Activated T-cell treated with anti-CD3 and anti-CD28 coated beads, Interleukin-2, amount 50 U/mL, for 4 hours (primary cell): ENCODE results near the gene SCNN1A. TPM values are rescaled to one million over a fixed set of nuclear protein-coding genes. Genes with fewer than 3 reads are reported as not detected.

ENCODE experiments used
- ATAC-seq, 2 donors: fragments of 200-7000 bp; cut with Tn5 transposase; one replicate each; pipeline ENCODE4 v1.10.0; 2021
- DNase-seq: peaks from one replicate; pipeline ENCODE4 v3.0.0-alpha.2; 2020
- H3K27me3 Mint-ChIP-seq: one replicate; pipeline ENCODE4 v1.8.0; 2021; ENCODE audit warnings: low read depth, mixed read lengths
- H3K36me3 Mint-ChIP-seq: one replicate; pipeline ENCODE4 v1.8.0; 2022; ENCODE audit warnings: mixed read lengths; ENCODE audit not compliant: insufficient read depth
- H3K4me1 Mint-ChIP-seq: one replicate; pipeline ENCODE4 v1.8.0; 2021; ENCODE audit warnings: low read depth, mixed read lengths
- H3K4me3 Mint-ChIP-seq: one replicate; pipeline ENCODE4 v1.8.0; 2021; ENCODE audit warnings: mild to moderate bottlenecking, moderate library complexity, mixed read lengths
- H3K9me3 Mint-ChIP-seq: one replicate; pipeline ENCODE4 v1.8.0; 2021; ENCODE audit warnings: mixed read lengths
- total RNA-seq, 3 donors: library from RNA; stranded (reverse); gene quantifications; one replicate each; pipeline ENCODE4 v1.2.1, GENCODE V29; 2021

SCNN1A gene
- total RNA-seq, 3 donors from 2014 or later: 0.05 to 0.84 (median 0.15) TPM

DNA sequence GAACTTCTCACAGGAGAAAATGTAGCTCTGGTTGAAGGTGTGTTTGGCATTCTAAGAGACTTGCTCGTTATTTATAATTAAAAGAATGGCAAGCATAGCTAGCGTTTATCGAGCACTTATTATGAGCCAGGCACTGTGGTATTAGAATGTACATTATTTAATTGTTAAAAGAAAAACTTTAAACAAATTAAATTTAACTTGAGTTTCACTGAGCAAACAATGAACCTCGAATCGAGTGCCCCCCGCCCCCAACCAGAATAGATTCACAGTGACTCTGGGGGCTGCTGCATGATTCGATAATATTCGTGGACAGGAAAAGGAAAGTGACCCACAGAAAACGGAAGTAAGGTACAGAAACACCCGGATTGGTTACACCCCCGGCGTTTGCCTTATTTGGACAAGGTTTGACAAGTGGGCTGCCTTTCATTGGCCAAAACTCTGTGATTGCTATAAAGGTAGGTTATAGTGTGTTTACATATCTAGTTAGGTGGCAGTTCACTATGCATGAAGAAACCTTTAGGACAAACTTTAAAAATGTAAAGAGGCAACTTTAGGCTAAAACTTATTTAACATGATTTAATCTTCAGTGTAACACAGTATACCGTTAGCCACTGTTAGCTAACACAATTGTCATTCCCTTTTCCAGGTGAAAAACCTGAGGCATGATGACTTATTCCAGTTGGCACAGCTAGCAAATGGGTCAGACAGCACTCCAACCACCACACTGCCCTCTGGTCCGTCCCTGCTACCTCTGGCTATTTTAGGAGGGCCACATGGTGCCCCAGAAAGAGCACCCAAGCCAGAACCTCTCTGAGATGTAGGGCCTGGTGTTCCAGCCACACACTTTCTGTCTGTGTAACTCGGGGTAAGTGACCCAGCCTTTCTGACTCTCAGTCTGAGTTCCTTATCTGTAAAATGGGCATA lies 7.1 kb downstream of the SCNN1A start:
- ATAC-seq: peak in 1 of 2 donors; percentile 17
- H3K4me3 Mint-ChIP-seq: no peak overlapping the region
- H3K4me1 Mint-ChIP-seq: peaks cover 23% of the 10 kb centered on the region
- H3K27me3 Mint-ChIP-seq: no peaks in the 10 kb centered on the region
- H3K36me3 Mint-ChIP-seq: no peaks in the 10 kb centered on the region
- DNase-seq: no peak
- H3K9me3 Mint-ChIP-seq: no peaks in the 10 kb centered on the region

DNA sequence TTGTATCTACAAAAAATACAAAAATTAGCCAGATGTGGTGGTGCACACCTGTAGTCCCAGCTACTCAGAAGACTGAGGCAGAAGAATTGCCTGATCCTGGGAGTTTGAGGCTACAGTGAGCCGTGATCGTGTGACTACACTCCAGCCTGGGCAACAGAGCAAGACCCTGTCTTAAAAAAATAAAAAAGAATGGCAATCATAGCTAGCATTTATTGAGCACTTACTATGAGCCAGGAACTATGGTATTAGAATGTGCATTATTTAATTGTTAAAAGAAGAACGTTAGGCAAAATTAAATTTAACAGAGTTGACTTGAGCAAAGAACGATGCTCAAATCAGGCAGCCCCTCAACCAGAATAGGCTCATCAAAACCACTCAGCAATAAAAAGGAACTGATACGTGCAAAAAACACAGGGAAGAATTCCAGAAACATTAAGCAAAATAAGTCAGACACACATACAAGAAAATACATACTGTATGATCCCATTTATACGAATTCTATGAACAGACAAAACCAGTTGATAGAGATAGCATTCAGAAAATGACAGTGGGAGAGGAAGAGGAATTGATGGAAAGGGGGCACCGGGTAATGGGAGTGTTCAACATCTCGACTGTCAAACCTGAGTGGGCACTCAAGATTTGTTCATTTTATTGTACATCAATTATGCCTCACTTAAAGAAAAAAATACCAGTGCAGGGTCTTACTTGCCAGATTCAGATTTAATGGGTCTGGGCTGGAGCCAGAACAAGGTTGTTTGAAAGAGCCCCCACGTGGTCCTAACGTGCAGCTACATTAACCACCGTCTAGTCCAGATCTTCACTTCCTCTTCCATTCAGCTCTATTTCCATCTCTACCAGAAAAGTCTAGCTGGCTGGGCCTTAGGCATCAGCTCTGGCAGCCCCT lies 8.0 kb downstream of the SCNN1A start:
- Mint-ChIP-seq H3K4me3 (no peak overlapping the region), H3K36me3 (no peaks in the 10 kb centered on the region), H3K4me1 (peaks cover 22% of the 10 kb centered on the region), H3K27me3 (no peaks in the 10 kb centered on the region), H3K9me3 (no peaks in the 10 kb centered on the region)
- peak; percentile 47 for ATAC-seq
- DNase-seq: peak; percentile 44

DNA sequence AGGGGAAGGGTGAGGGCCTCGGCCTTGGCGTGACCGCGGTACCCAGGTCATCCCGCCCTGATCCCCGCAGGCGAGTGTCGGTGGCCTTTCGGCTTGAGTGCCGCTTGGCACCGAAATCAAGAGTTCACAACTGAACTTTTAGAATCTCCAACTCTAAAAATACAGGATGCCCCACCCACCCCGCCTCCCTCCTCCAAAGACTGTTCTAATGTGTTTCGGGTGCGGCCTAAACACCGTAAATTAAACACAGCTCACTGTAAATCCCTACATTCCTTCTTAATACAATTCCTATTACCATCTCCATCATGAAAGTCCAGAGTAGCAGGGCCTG lies 11.4 kb downstream of the SCNN1A start:
- ATAC-seq (peak in 1 of 2 donors; percentile 11), DNase-seq (no peak)
- Mint-ChIP-seq H3K4me1 (peaks cover 37% of the 10 kb centered on the region), H3K27me3 (no peaks in the 10 kb centered on the region), H3K4me3 (peak overlapping the region; percentile 73), H3K36me3 (no peaks in the 10 kb centered on the region), H3K9me3 (no peaks in the 10 kb centered on the region)

DNA sequence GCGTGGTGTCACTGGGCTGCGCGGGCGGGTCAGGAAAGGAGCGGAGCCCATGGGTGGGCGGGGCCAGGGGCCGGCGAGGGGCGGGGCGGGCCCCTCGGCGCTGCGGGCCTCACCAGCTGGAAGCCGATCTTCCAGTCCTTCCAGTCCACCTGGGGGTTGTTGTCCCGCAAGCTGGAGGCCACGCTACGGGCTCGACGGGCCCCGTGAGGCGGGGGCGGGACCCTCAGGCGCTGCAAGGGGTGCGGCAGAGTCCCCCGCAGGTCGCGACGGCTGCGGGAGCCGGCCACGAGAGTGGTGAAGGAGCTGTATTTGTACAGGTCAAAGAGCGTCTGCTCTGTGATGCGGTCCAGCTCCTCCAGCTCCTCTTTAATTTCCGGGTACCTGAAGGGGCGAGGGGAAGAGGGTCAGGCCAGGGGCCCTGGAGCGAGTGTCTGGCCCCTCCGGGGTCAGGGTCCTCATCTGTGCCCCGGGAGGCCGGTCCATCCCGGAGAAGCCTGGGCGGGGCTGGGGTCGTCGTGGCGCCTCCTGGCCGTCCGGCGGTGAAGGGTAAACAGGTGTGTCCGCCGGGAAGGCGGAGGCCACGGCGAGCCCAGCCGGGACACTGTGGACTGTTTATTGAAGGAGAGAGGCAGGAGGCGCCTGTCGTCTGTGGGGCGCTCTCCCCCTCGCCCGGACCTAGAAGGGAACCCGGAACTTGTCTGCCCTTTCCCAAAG lies 11.9 kb downstream of the SCNN1A start:
- peak; percentile 83 for ATAC-seq
- peak; percentile 67 for DNase-seq
- H3K36me3 Mint-ChIP-seq: no peaks in the 10 kb centered on the region
- no peaks in the 10 kb centered on the region for H3K9me3 Mint-ChIP-seq
- peak overlapping the region; percentile 73 for H3K4me3 Mint-ChIP-seq
- no peaks in the 10 kb centered on the region for H3K27me3 Mint-ChIP-seq
- peaks cover 37% of the 10 kb centered on the region for H3K4me1 Mint-ChIP-seq

DNA sequence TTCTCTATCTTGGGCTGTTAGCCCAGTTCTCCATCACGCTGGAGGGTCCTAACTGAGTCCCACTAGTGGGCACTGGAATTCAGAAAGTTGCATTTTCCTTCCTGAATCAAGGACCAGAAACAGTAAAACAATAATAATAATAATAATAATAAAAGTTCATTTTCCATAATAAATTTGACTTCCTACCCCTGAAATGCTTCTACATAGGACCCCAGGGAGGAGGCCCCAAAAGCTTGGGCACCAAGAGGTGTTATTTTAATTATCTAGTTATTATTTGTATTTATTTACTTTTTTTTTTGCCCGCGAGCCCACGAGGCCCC lies 12.4 kb downstream of the SCNN1A start:
- Mint-ChIP-seq H3K4me1 (peaks cover 33% of the 10 kb centered on the region), H3K27me3 (no peaks in the 10 kb centered on the region), H3K36me3 (no peaks in the 10 kb centered on the region), H3K9me3 (no peaks in the 10 kb centered on the region), H3K4me3 (no peak overlapping the region)
- ATAC-seq: no peak
- DNase-seq: no peak

DNA sequence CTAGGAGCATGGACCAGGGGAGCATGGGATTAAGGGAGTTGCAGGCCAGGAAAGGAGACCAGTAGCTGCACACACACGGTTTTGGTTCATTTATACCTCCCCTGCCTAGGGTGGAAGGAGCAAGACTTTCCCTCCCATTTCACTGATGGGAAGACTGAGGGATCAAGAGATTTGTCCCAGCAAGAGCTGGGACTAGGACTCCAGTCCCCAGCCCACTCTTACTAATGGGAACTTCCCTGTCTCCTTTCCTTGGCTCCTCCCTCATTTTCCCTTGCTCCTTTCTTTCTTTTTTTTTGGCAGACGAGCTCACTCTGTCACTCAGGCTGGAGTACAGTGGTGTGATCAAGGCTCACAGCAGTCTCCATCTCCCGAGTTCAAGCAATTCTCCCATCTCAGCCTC lies 13.0 kb downstream of the SCNN1A start:
- DNase-seq (no peak), ATAC-seq (no peak)
- Mint-ChIP-seq H3K4me1 (peaks cover 29% of the 10 kb centered on the region), H3K4me3 (peak overlapping the region; percentile 52), H3K27me3 (no peaks in the 10 kb centered on the region), H3K36me3 (no peaks in the 10 kb centered on the region), H3K9me3 (no peaks in the 10 kb centered on the region)

DNA sequence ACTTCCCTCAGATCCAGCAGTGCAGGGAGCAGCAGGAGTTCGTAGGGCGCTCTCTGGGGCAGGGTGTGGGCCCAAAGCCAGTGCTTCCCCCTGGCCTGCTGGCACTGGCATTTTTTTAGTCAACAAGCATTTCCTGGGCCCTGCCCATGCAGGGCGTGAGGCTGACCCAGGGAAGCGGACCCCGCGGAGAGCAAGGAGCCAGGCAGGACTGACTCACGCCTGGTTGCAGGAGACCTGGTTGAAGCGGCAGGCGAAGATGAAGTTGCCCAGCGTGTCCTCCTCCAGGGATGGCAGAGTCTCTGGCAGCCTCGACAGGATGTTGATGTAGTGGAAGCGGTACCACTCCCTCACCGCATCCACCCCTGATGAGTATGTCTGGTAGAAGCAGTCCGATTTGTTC lies 13.5 kb downstream of the SCNN1A start:
- Mint-ChIP-seq H3K9me3 (no peaks in the 10 kb centered on the region), H3K4me1 (peaks cover 26% of the 10 kb centered on the region), H3K36me3 (no peaks in the 10 kb centered on the region), H3K4me3 (peak overlapping the region; percentile 52), H3K27me3 (no peaks in the 10 kb centered on the region)
- ATAC-seq (no peak), DNase-seq (no peak)

DNA sequence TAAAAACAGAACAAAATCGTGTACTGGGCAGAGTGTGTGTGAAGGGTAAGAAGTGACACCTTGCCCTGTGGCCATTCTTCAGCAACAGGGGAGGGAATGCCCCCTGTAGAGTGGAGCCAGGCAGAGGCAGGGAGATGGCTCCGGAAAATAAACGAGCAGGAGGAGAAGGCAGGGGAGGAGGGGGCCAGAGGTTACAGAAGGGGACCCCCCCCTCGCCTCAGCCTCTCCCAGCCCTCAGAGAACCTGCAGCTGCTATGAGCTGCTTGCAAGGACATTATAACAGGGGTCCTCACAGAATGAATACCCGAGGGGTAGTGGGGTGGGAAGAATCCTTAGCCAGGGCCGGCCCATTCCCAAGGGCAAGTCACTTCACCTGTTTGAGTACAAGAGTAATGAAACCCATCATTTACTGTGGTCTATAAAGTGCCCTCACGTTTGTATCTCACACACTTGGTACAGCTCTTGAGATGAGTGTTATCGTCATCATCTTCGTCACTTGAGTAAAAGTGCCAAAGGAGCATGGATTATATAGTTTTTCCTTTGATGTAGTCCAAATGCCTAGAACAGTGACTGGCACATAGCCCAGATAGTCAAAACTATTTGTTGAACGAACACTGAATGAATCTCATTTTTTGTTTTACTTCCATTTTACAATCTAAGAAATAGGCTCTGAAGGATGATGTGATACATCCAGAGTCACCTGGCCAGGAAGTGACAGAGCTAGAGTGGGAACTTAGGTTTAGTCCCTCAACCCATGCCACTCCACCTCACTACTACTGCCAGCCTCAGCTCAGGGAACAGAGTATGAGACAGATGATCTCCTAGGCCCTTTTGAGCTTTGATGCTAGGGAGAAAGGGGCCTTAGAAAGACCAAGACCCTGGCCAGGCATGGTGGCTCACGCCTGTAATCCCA lies 14.5 kb downstream of the SCNN1A start:
- peak; percentile 31 to 32 for ATAC-seq
- Mint-ChIP-seq H3K27me3 (peaks cover 2% of the 10 kb centered on the region), H3K36me3 (no peaks in the 10 kb centered on the region), H3K9me3 (no peaks in the 10 kb centered on the region), H3K4me1 (peaks cover 26% of the 10 kb centered on the region), H3K4me3 (no peak overlapping the region)
- DNase-seq: no peak

DNA sequence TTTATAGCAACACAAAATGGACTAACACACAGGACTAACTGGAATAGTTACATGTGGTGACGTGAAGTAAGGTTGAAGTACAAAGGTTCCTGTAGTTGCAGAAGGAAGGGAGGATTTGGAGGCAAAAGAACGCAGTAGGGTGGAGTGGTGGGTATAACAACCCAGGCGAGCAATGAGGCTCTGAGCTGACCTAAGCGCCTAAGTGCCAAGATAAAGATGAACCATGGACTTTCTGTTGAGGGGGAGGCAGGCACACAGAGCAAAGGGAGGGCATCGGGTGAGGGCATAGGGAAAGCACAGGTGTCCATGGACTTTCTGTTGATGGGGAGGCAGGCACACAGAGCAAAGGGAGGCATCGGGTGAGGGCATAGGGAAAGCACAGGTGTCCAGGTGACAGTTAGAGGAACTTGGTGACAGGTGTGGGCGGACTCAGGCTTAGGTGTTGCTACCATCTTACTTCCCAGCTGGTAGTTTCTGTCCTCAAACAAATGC lies 15.2 kb downstream of the SCNN1A start:
- H3K4me3 Mint-ChIP-seq: no peak overlapping the region
- no peaks in the 10 kb centered on the region for H3K9me3 Mint-ChIP-seq
- DNase-seq (no peak), ATAC-seq (no peak)
- H3K27me3 Mint-ChIP-seq: peaks cover 2% of the 10 kb centered on the region
- peaks cover 26% of the 10 kb centered on the region for H3K4me1 Mint-ChIP-seq
- no peaks in the 10 kb centered on the region for H3K36me3 Mint-ChIP-seq

DNA sequence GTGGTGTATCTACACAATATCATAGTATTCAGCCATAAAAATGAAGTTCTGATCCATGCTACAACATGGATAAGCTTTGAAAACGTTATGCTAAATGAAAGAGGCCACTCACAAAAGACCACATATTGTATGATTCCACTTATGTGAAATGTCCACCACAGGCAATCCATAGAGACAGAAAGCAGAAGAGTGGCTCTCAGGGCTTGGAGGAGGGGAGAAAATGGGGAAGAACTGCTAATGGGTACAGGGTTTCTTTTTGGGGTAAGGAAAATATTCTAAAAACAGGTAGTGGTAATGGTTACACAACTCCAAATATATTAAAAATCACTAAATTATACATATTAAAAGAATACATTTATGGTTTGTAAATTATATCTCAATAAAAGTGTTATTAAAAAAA lies 16.5 kb downstream of the SCNN1A start:
- Mint-ChIP-seq H3K36me3 (no peaks in the 10 kb centered on the region), H3K4me1 (peaks cover 21% of the 10 kb centered on the region), H3K27me3 (peaks cover 2% of the 10 kb centered on the region), H3K4me3 (no peak overlapping the region), H3K9me3 (no peaks in the 10 kb centered on the region)
- no peak for ATAC-seq
- no peak for DNase-seq

DNA sequence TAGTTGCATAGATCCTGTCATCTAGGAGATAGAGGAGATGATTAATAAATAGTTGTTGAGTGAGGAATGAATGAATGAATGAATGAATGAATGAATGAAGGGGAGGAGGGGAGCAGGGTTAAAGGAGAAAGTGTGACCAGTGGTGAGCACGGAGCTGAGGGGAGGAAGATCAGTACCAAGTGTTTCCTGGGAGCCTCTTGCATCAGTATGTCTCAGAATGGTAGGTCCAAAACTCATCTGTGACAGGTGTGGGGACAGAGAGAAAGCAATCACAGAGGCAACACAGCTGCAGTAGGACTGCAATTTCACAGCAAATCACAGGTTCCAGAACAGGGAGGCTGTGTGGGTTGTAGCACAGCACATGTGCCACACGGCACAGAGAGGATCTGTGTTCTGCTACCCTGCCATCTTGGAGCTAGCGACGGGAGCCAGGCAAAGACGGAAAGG lies 19.0 kb downstream of the SCNN1A start:
- no peak overlapping the region for H3K4me3 Mint-ChIP-seq
- no peaks in the 10 kb centered on the region for H3K36me3 Mint-ChIP-seq
- ATAC-seq: no peak

DNA sequence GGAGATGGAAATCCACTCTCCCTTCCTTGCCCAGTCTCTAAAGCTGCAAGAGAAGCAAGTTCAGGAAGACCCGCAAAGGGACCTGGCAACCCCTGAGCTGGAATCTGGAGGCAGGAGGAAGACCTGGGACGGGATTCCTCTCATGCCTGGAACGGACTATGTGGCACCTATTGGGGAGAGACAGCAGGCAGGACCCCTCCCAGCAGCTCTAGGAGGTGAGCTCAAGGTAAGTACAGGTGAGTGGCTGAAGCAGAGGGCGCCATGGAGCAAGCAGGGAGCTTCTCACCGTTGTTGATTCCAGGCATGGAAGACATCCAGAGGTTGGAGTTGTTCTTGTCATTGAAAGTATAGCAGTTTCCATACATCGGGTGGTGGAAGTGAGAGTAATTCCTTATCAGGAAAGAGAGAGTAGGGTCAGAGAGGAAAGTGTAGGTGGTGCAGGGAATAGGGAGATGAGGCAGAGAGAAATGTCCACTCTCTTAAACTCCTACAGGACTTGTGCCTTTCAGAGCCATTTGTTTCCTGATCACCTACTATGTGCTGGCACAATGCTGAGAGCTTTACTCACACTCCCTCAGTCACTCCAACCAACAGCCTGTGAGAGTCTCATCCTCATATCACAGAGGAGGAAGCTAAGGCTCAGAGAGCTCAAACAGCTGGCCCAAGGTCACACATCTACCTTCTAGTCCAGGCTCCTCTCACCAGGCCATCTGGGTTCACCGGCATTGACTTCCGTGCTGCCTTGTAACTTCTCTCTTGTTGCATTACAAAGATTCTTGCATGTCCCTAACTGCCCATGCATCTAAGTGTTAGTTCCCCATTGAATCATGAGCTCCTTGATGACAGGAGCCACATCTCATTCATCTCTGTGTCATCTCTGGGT lies 19.6 kb downstream of the SCNN1A start:
- Mint-ChIP-seq H3K36me3 (no peaks in the 10 kb centered on the region), H3K27me3 (peaks cover 2% of the 10 kb centered on the region), H3K9me3 (no peaks in the 10 kb centered on the region), H3K4me1 (peaks cover 3% of the 10 kb centered on the region), H3K4me3 (no peak overlapping the region)
- ATAC-seq: no peak
- DNase-seq: no peak

More for the DNA sequence above, 19.0 kb downstream of the SCNN1A start:
- Mint-ChIP-seq H3K9me3 (no peaks in the 10 kb centered on the region), H3K4me1 (peaks cover 9% of the 10 kb centered on the region), H3K27me3 (peaks cover 2% of the 10 kb centered on the region)
- DNase-seq: no peak
